Measurements from ENCODE around the gene UBC.

UBC gene

GRCh38 chr12:124910561-124911478 is 3.6 kb downstream of the UBC start:
- Histone ChIP-seq H3K4me1 (peaks cover 5% of the 10 kb centered on the region), H3K4me3 (ENCODE audit: low read depth, low read length) (0 out of 2 replicates have a peak overlapping the region, but pooled peaks have one; percentile 9), H3K9me3 (no peaks in the 10 kb centered on the region), H3K27me3 (no peaks in the 10 kb centered on the region), H3K36me3 (peaks cover 20% of the 10 kb centered on the region)
- no peak for DNase-seq
- no peak for TF ChIP-seq CTCF (IDR thresholded peaks at IDR 0.05; ENCODE audit: low read depth, low read length)

GRCh38 chr12:124909831-124910560 is 4.5 kb downstream of the UBC start:
- Histone ChIP-seq H3K36me3 (peaks cover 20% of the 10 kb centered on the region), H3K4me1 (peaks cover 4% of the 10 kb centered on the region), H3K27me3 (no peaks in the 10 kb centered on the region), H3K9me3 (no peaks in the 10 kb centered on the region), H3K4me3 (ENCODE audit: low read depth, low read length) (no peak overlapping the region)
- TF ChIP-seq CTCF (IDR thresholded peaks at IDR 0.05; ENCODE audit: low read depth, low read length), result no peak
- no peak for DNase-seq

GRCh38 chr12:124906606-124907261 is 7.7 kb downstream of the UBC start:
- Histone ChIP-seq H3K4me3 (ENCODE audit: low read depth, low read length) (no peak overlapping the region), H3K4me1 (peaks cover 11% of the 10 kb centered on the region), H3K9me3 (no peaks in the 10 kb centered on the region), H3K27me3 (no peaks in the 10 kb centered on the region), H3K36me3 (peaks cover 14% of the 10 kb centered on the region)
- TF ChIP-seq CTCF (IDR thresholded peaks at IDR 0.05; ENCODE audit: low read depth, low read length), result peak; percentile 100
- peak; percentile 91 for DNase-seq

GRCh38 chr12:124904306-124905098 is 9.9 kb downstream of the UBC start:
- peaks cover 11% of the 10 kb centered on the region for H3K4me1 ChIP-seq
- H3K27me3 ChIP-seq, result no peaks in the 10 kb centered on the region
- TF ChIP-seq CTCF (IDR thresholded peaks at IDR 0.05; ENCODE audit: low read depth, low read length), result no peak
- H3K4me3 ChIP-seq (ENCODE audit: low read depth, low read length), result peak overlapping the region; percentile 7; the same call in 1 of the 2 replicates
- DNase-seq, result peak; percentile 70
- no peaks in the 10 kb centered on the region for H3K9me3 ChIP-seq
- H3K36me3 ChIP-seq, result no peaks in the 10 kb centered on the region

GRCh38 chr12:124902916-124903315 is 11.5 kb downstream of the UBC start:
- DNase-seq, result no peak
- no peaks in the 10 kb centered on the region for H3K36me3 ChIP-seq
- no peak overlapping the region for H3K4me3 ChIP-seq (ENCODE audit: low read depth, low read length)
- no peaks in the 10 kb centered on the region for H3K27me3 ChIP-seq
- H3K4me1 ChIP-seq, result peaks cover 11% of the 10 kb centered on the region
- no peak for TF ChIP-seq CTCF (IDR thresholded peaks at IDR 0.05; ENCODE audit: low read depth, low read length)
- H3K9me3 ChIP-seq, result no peaks in the 10 kb centered on the region
